Progenitor cell of endocrine pancreas (in vitro differentiated cells): ENCODE results near the gene PLAAT1. TPM values are rescaled to one million over a fixed set of nuclear protein-coding genes. Genes with fewer than 3 reads are reported as not detected.

Experiments used
- DNase-seq: peaks from one replicate; pipeline ENCODE4 v3.0.0; 2021; ENCODE audit warnings: low spot score; ENCODE audit not compliant: unreplicated experiment
- H3K27ac Mint-ChIP-seq: 2 replicates; pipeline ENCODE4 v1.8.0; 2021; ENCODE audit warnings: mild to moderate bottlenecking, moderate library complexity, mixed read lengths
- H3K27me3 Mint-ChIP-seq: 2 replicates; pipeline ENCODE4 v1.8.0; 2021; ENCODE audit warnings: mixed read lengths
- H3K36me3 Mint-ChIP-seq: 2 replicates; pipeline ENCODE4 v1.8.0; 2022; ENCODE audit warnings: mixed read lengths; ENCODE audit not compliant: insufficient read depth
- H3K4me1 Mint-ChIP-seq: 2 replicates; pipeline ENCODE4 v1.8.0; 2021; ENCODE audit warnings: low read depth, mixed read lengths
- H3K4me3 Mint-ChIP-seq: 2 replicates; pipeline ENCODE4 v1.8.0; 2021; ENCODE audit warnings: low read depth, mild to moderate bottlenecking, moderate library complexity, mixed read lengths
- H3K9me3 Mint-ChIP-seq: 2 replicates; pipeline ENCODE4 v1.8.0; 2021; ENCODE audit warnings: low read depth, mixed read lengths
- total RNA-seq: library from RNA; stranded (reverse); gene quantifications from 2 replicates; pipeline ENCODE4 v1.2.1, GENCODE V29; 2021
- TF ChIP-seq, protein P1 (sequence below): fragments of 200-600 bp; sonication (generic); IDR thresholded peaks from one replicate; pipeline ENCODE4 v1.5.0; 2021; ENCODE audit warnings: antibody characterized with exemption, mild to moderate bottlenecking; ENCODE audit not compliant: unreplicated experiment

The PLAAT1 gene
- total RNA-seq, 1 donor from 2014 or later: 2.1 TPM

DNA sequence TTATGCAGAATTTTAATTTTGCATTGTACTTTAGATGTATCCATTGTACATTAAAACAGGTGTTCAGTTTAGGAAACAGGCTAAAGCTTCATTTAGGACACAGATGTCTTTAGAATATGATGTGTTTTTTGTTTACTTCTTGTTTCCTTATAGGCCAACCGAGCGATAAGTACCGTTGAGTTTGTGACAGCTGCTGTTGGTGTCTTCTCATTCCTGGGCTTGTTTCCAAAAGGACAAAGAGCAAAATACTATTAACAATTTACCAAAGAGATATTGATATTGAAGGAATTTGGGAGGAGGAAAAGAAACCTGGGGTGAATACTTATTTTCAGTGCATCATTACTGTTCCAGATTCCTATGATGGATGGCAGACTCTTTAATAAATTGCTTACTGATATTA lies 29.4 kb downstream of the PLAAT1 start:
- DNase-seq: no peak
- H3K27ac Mint-ChIP-seq: no peak overlapping the region
- H3K4me3 Mint-ChIP-seq: no peak overlapping the region
- H3K36me3 Mint-ChIP-seq: no peaks in the 10 kb centered on the region
- TF ChIP-seq, protein P1, sequence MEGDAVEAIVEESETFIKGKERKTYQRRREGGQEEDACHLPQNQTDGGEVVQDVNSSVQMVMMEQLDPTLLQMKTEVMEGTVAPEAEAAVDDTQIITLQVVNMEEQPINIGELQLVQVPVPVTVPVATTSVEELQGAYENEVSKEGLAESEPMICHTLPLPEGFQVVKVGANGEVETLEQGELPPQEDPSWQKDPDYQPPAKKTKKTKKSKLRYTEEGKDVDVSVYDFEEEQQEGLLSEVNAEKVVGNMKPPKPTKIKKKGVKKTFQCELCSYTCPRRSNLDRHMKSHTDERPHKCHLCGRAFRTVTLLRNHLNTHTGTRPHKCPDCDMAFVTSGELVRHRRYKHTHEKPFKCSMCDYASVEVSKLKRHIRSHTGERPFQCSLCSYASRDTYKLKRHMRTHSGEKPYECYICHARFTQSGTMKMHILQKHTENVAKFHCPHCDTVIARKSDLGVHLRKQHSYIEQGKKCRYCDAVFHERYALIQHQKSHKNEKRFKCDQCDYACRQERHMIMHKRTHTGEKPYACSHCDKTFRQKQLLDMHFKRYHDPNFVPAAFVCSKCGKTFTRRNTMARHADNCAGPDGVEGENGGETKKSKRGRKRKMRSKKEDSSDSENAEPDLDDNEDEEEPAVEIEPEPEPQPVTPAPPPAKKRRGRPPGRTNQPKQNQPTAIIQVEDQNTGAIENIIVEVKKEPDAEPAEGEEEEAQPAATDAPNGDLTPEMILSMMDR: no peak
- H3K9me3 Mint-ChIP-seq: no peaks in the 10 kb centered on the region
- no peaks in the 10 kb centered on the region for H3K4me1 Mint-ChIP-seq
- H3K27me3 Mint-ChIP-seq: no peaks in the 10 kb centered on the region

DNA sequence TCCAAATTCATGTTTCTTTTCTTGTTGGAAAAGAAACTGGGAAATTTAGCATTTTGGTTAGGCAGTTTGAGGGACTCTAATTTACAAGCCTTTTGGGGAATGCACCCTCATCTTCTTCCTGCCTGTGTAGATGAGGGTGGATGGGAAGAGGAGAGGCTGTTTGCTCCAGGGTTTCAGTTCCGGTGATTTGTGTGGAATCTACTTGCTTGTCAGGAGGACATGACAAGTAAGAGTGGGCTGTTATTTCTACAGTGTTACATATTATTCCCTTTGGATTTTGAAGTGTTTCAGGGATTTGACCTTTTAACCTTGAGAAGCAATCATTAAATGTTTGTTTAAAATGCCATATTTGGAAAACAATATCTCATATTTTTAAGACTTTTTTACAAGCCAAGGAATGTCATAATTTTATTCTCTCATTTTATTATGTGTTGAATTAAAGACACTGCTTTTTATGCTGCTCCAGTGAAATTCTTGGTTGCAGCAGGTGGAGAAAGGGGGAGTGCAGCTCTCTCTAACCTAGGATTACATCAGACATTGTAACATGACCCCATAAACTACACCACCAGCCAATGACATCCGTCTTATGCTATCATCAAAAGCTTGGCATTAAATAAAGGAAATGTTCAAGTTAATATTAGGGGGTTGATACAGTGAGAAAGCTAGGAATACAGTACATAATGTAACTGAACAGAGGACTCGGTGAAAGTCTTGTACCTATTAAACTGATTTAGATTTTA lies 30.2 kb downstream of the PLAAT1 start:
- Mint-ChIP-seq H3K4me1 (no peaks in the 10 kb centered on the region), H3K4me3 (no peak overlapping the region), H3K27me3 (no peaks in the 10 kb centered on the region), H3K36me3 (no peaks in the 10 kb centered on the region), H3K27ac (no peak overlapping the region), H3K9me3 (no peaks in the 10 kb centered on the region)
- DNase-seq: no peak
- TF ChIP-seq, protein P1: no peak

GRCh38 chr3:193292386-193292785 lies 51.4 kb downstream of the PLAAT1 start:
- Mint-ChIP-seq H3K27ac (no peak overlapping the region), H3K4me1 (peaks cover 3% of the 10 kb centered on the region), H3K9me3 (peaks cover 20% of the 10 kb centered on the region), H3K4me3 (no peak overlapping the region), H3K36me3 (no peaks in the 10 kb centered on the region), H3K27me3 (no peaks in the 10 kb centered on the region)
- DNase-seq: no peak
- TF ChIP-seq, protein P1: no peak

GRCh38 chr3:193295985-193296384 lies 55.0 kb downstream of the PLAAT1 start:
- no peak for DNase-seq
- Mint-ChIP-seq H3K9me3 (peaks cover 11% of the 10 kb centered on the region), H3K4me3 (no peak overlapping the region), H3K27me3 (no peaks in the 10 kb centered on the region), H3K27ac (no peak overlapping the region), H3K4me1 (no peaks in the 10 kb centered on the region), H3K36me3 (no peaks in the 10 kb centered on the region)
- TF ChIP-seq, protein P1: no peak

- peaks cover 7% of the 10 kb centered on the region for H3K9me3 Mint-ChIP-seq
- no peak overlapping the region for H3K4me3 Mint-ChIP-seq
- H3K36me3 Mint-ChIP-seq: no peaks in the 10 kb centered on the region
- DNase-seq: no peak
- no peak overlapping the region for H3K27ac Mint-ChIP-seq
- H3K4me1 Mint-ChIP-seq: no peaks in the 10 kb centered on the region
- no peaks in the 10 kb centered on the region for H3K27me3 Mint-ChIP-seq
- TF ChIP-seq, protein P1: no peak
These were observed 56.4 kb downstream of the PLAAT1 start for GRCh38 chr3:193297421-193297820.
